GM12892 (cell line): ENCODE results near the gene ATP5F1D.

Experiments
- DNase-seq: peaks from one replicate; pipeline ENCODE4 v3.0.0; 2011; ENCODE audit not compliant: insufficient read length
- FAIRE-seq: peaks from 2 replicates; lab custom pipeline; 2011; peaks lifted over from hg19 to GRCh38; lab: Jason Lieb, UNC
- POLR2A ChIP-seq: IDR thresholded peaks from 2 replicates; pipeline ENCODE4 v1.6.1; 2011; ENCODE audit warnings: low read depth, low read length, control low read depth
- POLR2AphosphoS5 ChIP-seq: IDR thresholded peaks from 2 replicates; pipeline ENCODE4 v1.6.1; 2011; ENCODE audit warnings: low read depth, low read length, control low read depth
- TAF1 ChIP-seq: IDR thresholded peaks from 2 replicates; pipeline ENCODE4 v1.6.1; 2011; ENCODE audit warnings: low read depth, mild to moderate bottlenecking, control low read depth, low read length, borderline replicate concordance

ATP5F1D gene

GRCh38 chr19:1293782-1294604, 52.4 kb downstream of the ATP5F1D start:
- no peak for FAIRE-seq
- DNase-seq: no peak
- TF ChIP-seq TAF1: no peak
- no peak for TF ChIP-seq POLR2A
- no peak for TF ChIP-seq POLR2AphosphoS5
